ENCODE measurements around the gene THAP10.

THAP10 gene

DNA sequence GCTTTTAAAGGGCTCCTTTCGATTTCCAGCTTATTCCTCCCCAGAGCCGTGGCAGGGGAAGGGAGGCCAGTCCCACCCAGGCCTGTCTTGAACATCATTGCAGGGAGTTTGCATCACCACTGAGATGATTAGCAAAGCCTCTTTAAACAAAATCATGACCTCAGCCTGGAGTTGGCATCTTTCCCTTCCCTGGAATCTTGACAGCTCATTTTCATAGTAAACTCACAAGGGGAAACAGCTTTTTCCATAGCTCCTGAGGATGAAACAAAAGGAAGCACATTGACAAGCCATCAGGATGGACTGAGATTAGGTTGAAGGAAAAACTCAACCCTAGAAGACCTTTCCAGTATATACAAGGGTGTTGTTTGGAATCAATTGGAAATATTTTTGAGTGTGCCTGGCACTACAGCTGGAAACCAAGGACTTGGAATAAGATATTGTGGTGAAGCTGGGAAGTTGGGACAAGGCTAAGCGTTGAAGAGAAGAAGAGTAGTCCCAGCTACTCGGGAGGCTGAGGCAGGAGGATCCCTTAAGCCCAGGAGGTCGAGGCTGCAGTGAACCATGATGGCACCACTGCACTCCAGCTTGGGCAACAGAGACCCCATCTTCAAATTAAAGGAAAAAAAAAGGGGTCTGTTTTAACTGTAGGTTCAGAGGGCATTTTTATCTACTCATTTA lies 35.2 kb downstream of the THAP10 start:
- Histone ChIP-seq H2BK15ac (ENCODE audit: low read depth, poor library complexity, severe bottlenecking) (peak overlapping the region; percentile 88), H2BK5ac (ENCODE audit: low read depth, low read length, poor library complexity, severe bottlenecking) (no peak overlapping the region), H2AK5ac (ENCODE audit: low read length, severe bottlenecking) (no peak overlapping the region), H3K4me3 (ENCODE audit: insufficient read depth in 1 of 2, low read depth in 1 of 2, low read length in 2 of 2) (peak overlapping the region in 1 of 2 experiments; percentile 1), H3K9me3 (ENCODE audit: control insufficient read depth, low read length) (no peaks in the 10 kb centered on the region), H3K18ac (ENCODE audit: low read depth in 1 of 2, low read length in 2 of 2) (no peak overlapping the region), H4K8ac (ENCODE audit: low read length) (no peak overlapping the region), H3K4me2 (ENCODE audit: low read length, poor library complexity, severe bottlenecking) (no peak overlapping the region), H3K79me1 (replicated peaks; ENCODE audit: low read length, poor library complexity, severe bottlenecking) (peaks cover 2% of the 10 kb centered on the region), H3K14ac (ENCODE audit: low read length in 2 of 2) (no peak overlapping the region), H3K27ac (ENCODE audit: low read length, poor library complexity, severe bottlenecking) (peak overlapping the region; percentile 66), H3K23ac (ENCODE audit: low read length in 2 of 2) (no peak overlapping the region), H2BK12ac (ENCODE audit: low read length in 2 of 2) (peak overlapping the region in 1 of 2 experiments; percentile 63), H3K9ac (ENCODE audit: low read length) (peak overlapping the region; percentile 79), H3K4me1 (ENCODE audit: control insufficient read depth, insufficient read depth, low read depth, low read length) (peaks cover 8% of the 10 kb centered on the region), H2AFZ (ENCODE audit: low read depth, low read length) (no peak overlapping the region), H2BK120ac (ENCODE audit: low read depth, low read length) (no peak overlapping the region), H3K36me3 (ENCODE audit: control insufficient read depth in 1 of 2, insufficient read depth in 2 of 2, low read depth in 1 of 2, low read length in 2 of 2) (peaks cover 0 to 2% of the 10 kb centered on the region in 2 experiments), H4K91ac (ENCODE audit: low read length) (peak overlapping the region; percentile 35), H3K27me3 (ENCODE audit: control insufficient read depth in 1 of 2, insufficient read depth in 1 of 2, low read length in 2 of 2) (no peaks in the 10 kb centered on the region), H3K4ac (ENCODE audit: low read depth in 1 of 2, low read length in 2 of 2) (no peak overlapping the region)
- 46% methylated on average over 4 of the region's 5 CpGs for WGBS
- DNase-seq: peak; percentile 99

DNA sequence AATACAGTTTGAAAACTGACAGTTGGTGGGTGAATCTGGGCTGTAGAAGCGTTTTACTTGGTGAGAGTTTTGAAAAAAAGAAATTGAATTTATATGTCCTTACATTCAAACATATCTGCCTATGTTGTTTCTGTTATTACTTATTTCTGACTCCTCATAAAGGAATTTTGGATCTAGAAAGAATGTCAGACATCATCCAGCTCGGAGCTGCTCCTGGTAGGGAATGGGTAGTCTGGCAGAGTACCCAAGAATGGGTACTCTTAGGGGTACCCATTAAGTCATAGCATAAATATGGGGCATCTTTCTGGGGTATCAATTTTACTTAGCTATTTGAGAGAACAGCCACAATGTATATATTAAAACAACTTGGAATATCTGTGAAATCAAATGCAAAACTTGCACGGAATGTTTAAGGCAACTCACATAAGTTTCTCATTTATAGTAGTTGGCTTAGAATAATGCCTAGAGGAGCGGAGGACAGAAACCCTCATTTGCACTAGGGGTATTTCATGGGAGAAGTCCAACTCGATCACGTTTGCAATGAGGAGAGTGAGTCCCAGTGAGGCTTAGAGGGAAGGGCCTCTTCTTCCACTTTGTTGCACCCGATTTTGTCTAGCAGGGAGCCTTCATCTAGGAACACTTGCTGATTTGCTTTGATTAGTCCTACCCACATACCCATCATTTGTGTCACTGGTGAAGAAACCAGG lies 35.9 kb downstream of the THAP10 start:
- Histone ChIP-seq H3K4me1 (ENCODE audit: control insufficient read depth, insufficient read depth, low read depth, low read length) (peaks cover 12% of the 10 kb centered on the region), H3K14ac (ENCODE audit: low read length in 2 of 2) (no peak overlapping the region), H3K9ac (ENCODE audit: low read length) (peak overlapping the region; percentile 79)

DNA sequence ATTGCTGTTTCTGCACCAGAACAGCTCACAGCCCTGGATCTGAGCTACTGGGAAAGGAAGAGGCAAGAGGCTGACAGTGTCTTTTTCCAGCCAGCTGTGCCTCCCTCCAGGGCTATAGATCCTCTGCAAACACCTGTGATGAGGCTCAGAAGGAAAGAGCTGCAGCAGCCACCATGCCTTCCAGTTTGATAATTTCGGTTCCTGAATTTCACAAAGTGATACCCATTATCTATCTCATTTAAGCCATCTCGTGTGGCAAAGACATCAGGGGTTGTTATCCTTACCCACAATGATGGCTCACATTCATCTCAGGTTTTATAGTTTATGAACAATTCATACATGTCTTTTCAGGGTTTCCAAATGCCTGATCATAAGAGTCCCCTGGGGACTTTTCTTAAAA lies 36.5 kb downstream of the THAP10 start:
- Histone ChIP-seq H2AK5ac (ENCODE audit: low read length, severe bottlenecking) (no peak overlapping the region), H3K79me1 (replicated peaks; ENCODE audit: low read length, poor library complexity, severe bottlenecking) (peaks cover 6% of the 10 kb centered on the region), H3K27me3 (ENCODE audit: control insufficient read depth in 1 of 2, insufficient read depth in 1 of 2, low read length in 2 of 2) (no peaks in the 10 kb centered on the region), H3K4ac (ENCODE audit: low read depth in 1 of 2, low read length in 2 of 2) (no peak overlapping the region), H2BK12ac (ENCODE audit: low read length in 2 of 2) (no peak overlapping the region), H4K8ac (ENCODE audit: low read length) (no peak overlapping the region), H3K4me3 (ENCODE audit: insufficient read depth in 1 of 2, low read depth in 1 of 2, low read length in 2 of 2) (peak overlapping the region in 1 of 2 experiments; percentile 55), H3K9ac (ENCODE audit: low read length) (peak overlapping the region; percentile 79), H2BK15ac (ENCODE audit: low read depth, poor library complexity, severe bottlenecking) (no peak overlapping the region), H3K23ac (ENCODE audit: low read length in 2 of 2) (no peak overlapping the region), H3K9me3 (ENCODE audit: control insufficient read depth, low read length) (no peaks in the 10 kb centered on the region), H3K18ac (ENCODE audit: low read depth in 1 of 2, low read length in 2 of 2) (no peak overlapping the region), H3K27ac (ENCODE audit: low read length, poor library complexity, severe bottlenecking) (no peak overlapping the region), H4K91ac (ENCODE audit: low read length) (no peak overlapping the region), H3K4me1 (ENCODE audit: control insufficient read depth, insufficient read depth, low read depth, low read length) (peaks cover 12% of the 10 kb centered on the region), H2BK120ac (ENCODE audit: low read depth, low read length) (no peak overlapping the region), H3K36me3 (ENCODE audit: control insufficient read depth in 1 of 2, insufficient read depth in 2 of 2, low read depth in 1 of 2, low read length in 2 of 2) (peaks cover 6 to 15% of the 10 kb centered on the region in 2 experiments), H3K14ac (ENCODE audit: low read length in 2 of 2) (no peak overlapping the region), H2BK5ac (ENCODE audit: low read depth, low read length, poor library complexity, severe bottlenecking) (no peak overlapping the region), H2AFZ (ENCODE audit: low read depth, low read length) (no peak overlapping the region), H3K4me2 (ENCODE audit: low read length, poor library complexity, severe bottlenecking) (no peak overlapping the region)
- DNase-seq: no peak
- WGBS: 90% methylated on average over 2 of the region's 2 CpGs

More for the DNA sequence above, 35.9 kb downstream of the THAP10 start:
- H2BK120ac ChIP-seq (ENCODE audit: low read depth, low read length): no peak overlapping the region
- no peak overlapping the region for H2BK5ac ChIP-seq (ENCODE audit: low read depth, low read length, poor library complexity, severe bottlenecking)
- H2AK5ac ChIP-seq (ENCODE audit: low read length, severe bottlenecking): no peak overlapping the region
- peak overlapping the region in 1 of 2 experiments; percentile 55 for H3K4me3 ChIP-seq (ENCODE audit: insufficient read depth in 1 of 2, low read depth in 1 of 2, low read length in 2 of 2)
- WGBS: 76% methylated on average over 6 of the region's 7 CpGs
- H3K18ac ChIP-seq (ENCODE audit: low read depth in 1 of 2, low read length in 2 of 2): peak overlapping the region in 1 of 2 experiments; percentile 18
- H2BK15ac ChIP-seq (ENCODE audit: low read depth, poor library complexity, severe bottlenecking): no peak overlapping the region
- no peak overlapping the region for H2AFZ ChIP-seq (ENCODE audit: low read depth, low read length)
- peaks cover 6 to 9% of the 10 kb centered on the region in 2 experiments for H3K36me3 ChIP-seq (ENCODE audit: control insufficient read depth in 1 of 2, insufficient read depth in 2 of 2, low read depth in 1 of 2, low read length in 2 of 2)
- no peak overlapping the region for H3K4me2 ChIP-seq (ENCODE audit: low read length, poor library complexity, severe bottlenecking)
- H2BK12ac ChIP-seq (ENCODE audit: low read length in 2 of 2): peak overlapping the region in 1 of 2 experiments; percentile 22
- no peak overlapping the region for H4K91ac ChIP-seq (ENCODE audit: low read length)
- H3K27me3 ChIP-seq (ENCODE audit: control insufficient read depth in 1 of 2, insufficient read depth in 1 of 2, low read length in 2 of 2): no peaks in the 10 kb centered on the region
- no peaks in the 10 kb centered on the region for H3K9me3 ChIP-seq (ENCODE audit: control insufficient read depth, low read length)
- no peak for DNase-seq
- H3K23ac ChIP-seq (ENCODE audit: low read length in 2 of 2): no peak overlapping the region
- H3K79me1 ChIP-seq (replicated peaks; ENCODE audit: low read length, poor library complexity, severe bottlenecking): peaks cover 6% of the 10 kb centered on the region
- H4K8ac ChIP-seq (ENCODE audit: low read length): no peak overlapping the region
- peak overlapping the region; percentile 66 for H3K27ac ChIP-seq (ENCODE audit: low read length, poor library complexity, severe bottlenecking)
- no peak overlapping the region for H3K4ac ChIP-seq (ENCODE audit: low read depth in 1 of 2, low read length in 2 of 2)

DNA sequence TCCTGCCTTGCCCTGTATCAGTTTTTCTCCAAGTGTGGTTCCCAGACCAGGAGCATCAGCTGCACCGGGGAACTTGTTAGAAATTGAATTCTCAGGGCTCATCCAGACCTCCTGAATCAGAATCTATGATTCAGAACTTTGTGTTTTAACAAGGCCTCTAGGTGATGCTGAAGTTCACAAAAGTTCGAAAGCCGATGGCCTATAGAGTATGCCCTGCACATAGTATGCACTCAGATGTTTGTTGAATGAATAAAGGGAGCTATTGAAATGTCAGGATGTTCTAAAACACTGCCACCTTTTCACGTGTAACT lies 37.6 kb downstream of the THAP10 start:
- H3K4me3 ChIP-seq (ENCODE audit: insufficient read depth in 1 of 2, low read depth in 1 of 2, low read length in 2 of 2): peak overlapping the region; percentile 81 to 98
- peak overlapping the region; percentile 98 for H3K9ac ChIP-seq (ENCODE audit: low read length)
- H4K91ac ChIP-seq (ENCODE audit: low read length): peak overlapping the region; percentile 34
- H2AK5ac ChIP-seq (ENCODE audit: low read length, severe bottlenecking): no peak overlapping the region
- no peak overlapping the region for H2BK5ac ChIP-seq (ENCODE audit: low read depth, low read length, poor library complexity, severe bottlenecking)
- peaks cover 12% of the 10 kb centered on the region for H3K4me1 ChIP-seq (ENCODE audit: control insufficient read depth, insufficient read depth, low read depth, low read length)
- peak overlapping the region; percentile 83 for H3K27ac ChIP-seq (ENCODE audit: low read length, poor library complexity, severe bottlenecking)
- DNase-seq: peak; percentile 50
- peak overlapping the region in 1 of 2 experiments; percentile 96 for H3K4ac ChIP-seq (ENCODE audit: low read depth in 1 of 2, low read length in 2 of 2)
- peaks cover 4% of the 10 kb centered on the region for H3K79me1 ChIP-seq (replicated peaks; ENCODE audit: low read length, poor library complexity, severe bottlenecking)
- 60% methylated on average over 3 of the region's 4 CpGs for WGBS
- H3K27me3 ChIP-seq (ENCODE audit: control insufficient read depth in 1 of 2, insufficient read depth in 1 of 2, low read length in 2 of 2): no peaks in the 10 kb centered on the region
- H3K14ac ChIP-seq (ENCODE audit: low read length in 2 of 2): no peak overlapping the region
- no peak overlapping the region for H3K23ac ChIP-seq (ENCODE audit: low read length in 2 of 2)
- peaks cover 6 to 26% of the 10 kb centered on the region in 2 experiments for H3K36me3 ChIP-seq (ENCODE audit: control insufficient read depth in 1 of 2, insufficient read depth in 2 of 2, low read depth in 1 of 2, low read length in 2 of 2)
- peak overlapping the region; percentile 55 to 88 for H3K18ac ChIP-seq (ENCODE audit: low read depth in 1 of 2, low read length in 2 of 2)
- H2BK12ac ChIP-seq (ENCODE audit: low read length in 2 of 2): no peak overlapping the region
- no peaks in the 10 kb centered on the region for H3K9me3 ChIP-seq (ENCODE audit: control insufficient read depth, low read length)
- H4K8ac ChIP-seq (ENCODE audit: low read length): peak overlapping the region; percentile 79
- peak overlapping the region; percentile 80 for H2AFZ ChIP-seq (ENCODE audit: low read depth, low read length)
- peak overlapping the region; percentile 70 for H3K4me2 ChIP-seq (ENCODE audit: low read length, poor library complexity, severe bottlenecking)
- H2BK120ac ChIP-seq (ENCODE audit: low read depth, low read length): peak overlapping the region; percentile 12
- H2BK15ac ChIP-seq (ENCODE audit: low read depth, poor library complexity, severe bottlenecking): no peak overlapping the region
